GM18505 (cell line): ENCODE data around the gene DPYD.

Experiments used
- ATAC-seq: cut with Tn5 transposase; IDR thresholded peaks from one replicate; pipeline ENCODE4 v1.9.1; 2021; ENCODE audit not compliant: unreplicated experiment
- POLR2A ChIP-seq: IDR thresholded peaks from 4 replicates; pipeline ENCODE4 v1.6.1; 2011; ENCODE audit warnings: borderline replicate concordance; ENCODE audit not compliant: insufficient read depth, insufficient read length; ENCODE audit errors: extremely low read depth

The DPYD gene

GRCh38 chr1:97051823-97052222, 869.0 kb downstream of the DPYD start:
- no peak for TF ChIP-seq POLR2A
- ATAC-seq, result no peak

DNA sequence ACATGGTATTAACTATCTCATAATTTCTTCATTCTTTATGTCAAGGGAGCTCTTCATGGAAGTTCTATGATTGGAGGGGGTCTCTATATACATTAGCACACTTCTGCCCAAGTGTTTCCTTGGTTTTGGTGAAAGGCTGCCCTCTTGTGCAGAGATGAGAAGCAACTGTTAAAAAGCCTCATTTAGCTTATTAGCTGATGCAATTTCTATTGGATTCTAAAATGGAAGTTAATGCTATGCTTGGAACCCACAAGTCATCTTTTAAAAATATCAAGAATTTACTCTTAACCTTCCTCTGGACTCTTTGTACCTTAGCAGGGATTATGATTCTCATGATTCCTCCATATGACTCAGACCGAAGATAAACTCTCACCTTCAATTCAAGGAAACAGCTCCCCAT, 870.3 kb downstream of the DPYD start:
- no peak for ATAC-seq
- no peak for TF ChIP-seq POLR2A

DNA sequence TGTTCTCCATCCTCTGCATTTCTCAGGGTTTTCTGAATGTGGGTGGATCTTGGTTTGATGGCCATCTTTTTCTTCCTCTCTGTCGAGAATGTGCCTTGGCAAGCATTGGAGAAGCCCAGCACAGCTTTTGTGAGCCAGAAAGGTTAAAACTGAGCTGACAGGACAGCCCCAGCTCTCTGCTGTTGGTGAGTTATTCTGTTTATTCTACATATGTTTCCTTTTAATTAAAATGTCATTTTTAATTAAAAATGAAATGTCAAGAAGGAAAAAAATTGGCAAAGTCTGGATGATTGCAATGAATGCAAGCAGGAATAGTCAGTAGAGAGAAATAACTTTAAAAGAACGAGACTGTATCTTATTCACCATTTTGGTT, 873.4 kb downstream of the DPYD start:
- ATAC-seq, result no peak
- TF ChIP-seq POLR2A, result no peak

GRCh38 chr1:97046765-97047420, 873.9 kb downstream of the DPYD start:
- no peak for ATAC-seq

GRCh38 chr1:97044159-97044760, 876.6 kb downstream of the DPYD start:
- TF ChIP-seq POLR2A, result no peak
- no peak for ATAC-seq

More at GRCh38 chr1:97046765-97047420, 873.9 kb downstream of the DPYD start:
- no peak for TF ChIP-seq POLR2A

DNA sequence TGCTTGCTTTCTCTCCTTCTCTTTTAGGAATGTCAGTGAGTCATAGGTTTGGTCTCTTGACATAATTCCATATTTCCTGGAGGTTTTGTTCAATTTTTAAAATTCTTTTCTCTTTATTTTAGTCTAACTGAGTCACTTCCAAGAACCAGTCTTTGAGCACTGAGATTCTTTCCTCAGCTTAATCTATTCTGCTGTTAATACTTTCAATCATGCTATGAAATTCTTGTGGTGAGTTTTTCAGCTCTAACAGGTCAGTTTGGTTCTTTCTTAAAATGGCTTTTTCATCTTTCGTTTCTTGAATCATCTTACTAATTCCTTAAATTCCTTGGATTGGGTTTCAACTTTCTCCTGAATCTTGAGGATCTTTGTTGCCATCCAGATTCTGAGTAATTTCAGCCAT, 878.3 kb downstream of the DPYD start:
- ATAC-seq, result no peak
- no peak for TF ChIP-seq POLR2A

DNA sequence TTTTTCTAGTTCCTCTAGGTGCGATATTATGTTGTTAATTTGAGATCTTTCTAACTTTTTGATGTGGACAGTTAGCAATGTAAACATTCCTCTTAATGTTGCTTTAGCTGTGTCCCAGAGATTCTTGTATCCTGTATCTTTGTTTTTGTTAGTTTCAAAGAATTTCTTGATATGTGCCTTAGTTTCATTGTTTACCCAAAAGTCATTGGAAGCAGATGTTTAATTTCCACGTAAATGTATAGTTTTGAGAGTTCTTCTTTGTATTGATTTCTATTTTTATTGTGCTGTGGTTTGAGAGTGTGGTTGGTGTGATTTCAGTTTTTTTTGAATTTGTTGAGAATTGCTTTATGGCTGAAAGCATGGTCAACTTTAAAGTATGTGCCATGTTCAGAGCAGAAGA, 879.8 kb downstream of the DPYD start:
- no peak for ATAC-seq

GRCh38 chr1:97038410-97038809, 882.4 kb downstream of the DPYD start:
- no peak for TF ChIP-seq POLR2A
- no peak for ATAC-seq

More for the DNA sequence above, 879.8 kb downstream of the DPYD start:
- TF ChIP-seq POLR2A, result no peak

DNA sequence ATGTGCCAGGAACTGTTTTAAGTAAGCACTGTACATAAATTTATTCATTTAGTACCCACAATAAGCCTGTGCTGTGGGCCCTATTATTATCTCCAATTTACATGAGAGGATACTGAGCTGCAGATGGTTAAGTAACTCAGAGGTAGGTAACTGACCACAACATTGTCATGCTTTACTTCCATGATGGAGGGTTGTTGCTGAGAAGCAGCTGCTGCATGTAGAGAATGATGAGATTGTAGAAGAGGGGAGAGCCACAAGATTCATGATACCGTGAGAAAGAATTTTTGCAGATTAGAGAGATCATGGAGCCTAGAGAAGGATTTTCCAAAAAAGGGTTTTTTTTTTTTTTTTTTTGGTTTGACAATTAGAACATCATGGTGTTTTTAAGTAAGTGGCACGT, 886.2 kb downstream of the DPYD start:
- ATAC-seq, result no peak
- TF ChIP-seq POLR2A, result no peak

- TF ChIP-seq POLR2A, result no peak
Measured at GRCh38 chr1:97033949-97034348, 886.9 kb downstream of the DPYD start.

More at GRCh38 chr1:97033949-97034348, 886.9 kb downstream of the DPYD start:
- no peak for ATAC-seq
